K562 (cell line): ENCODE results near the gene OR2W3. TPM values are rescaled to one million over a fixed set of nuclear protein-coding genes. Genes with fewer than 3 reads are reported as not detected.
"Not testable (repeated sequence)": the region's sequence is repeated elsewhere in the genome, so short reads cannot be mapped to it uniquely, and the experiment has no call there.

Source experiments
- CBFA2T2 ChIP-seq: fragments of 450-650 bp; conservative IDR thresholded peaks from 2 replicates; pipeline ENCODE4 v1.6.1; 2017; ENCODE audit warnings: mild to moderate bottlenecking
- CC2D1A ChIP-seq: fragments of 450-650 bp; IDR thresholded peaks from 2 replicates; pipeline ENCODE4 v1.6.1; 2017; ENCODE audit warnings: mild to moderate bottlenecking
- CCNT2 ChIP-seq: IDR thresholded peaks from 2 replicates; pipeline ENCODE4 v1.6.1; 2011; ENCODE audit warnings: borderline replicate concordance, low read depth, mild to moderate bottlenecking, moderate library complexity, mixed read lengths, low read length; ENCODE audit not compliant: insufficient read length; ENCODE audit errors: extremely low read depth
- CREB3L1 ChIP-seq: fragments of 450-650 bp; IDR thresholded peaks from 2 replicates; pipeline ENCODE4 v1.6.1; 2014; ENCODE audit warnings: low read depth, mild to moderate bottlenecking, moderate library complexity, borderline replicate concordance
- GMEB1 ChIP-seq: fragments of 250-450 bp; sonication (Bioruptor Pico); IDR thresholded peaks from 2 replicates; pipeline ENCODE4 v1.4.0; 2020; ENCODE audit warnings: mild to moderate bottlenecking
- LCOR ChIP-seq: sonication (generic); formaldehyde crosslinking; IDR thresholded peaks from 2 replicates; pipeline ENCODE4 v1.8.0; 2022; ENCODE audit warnings: mild to moderate bottlenecking, missing genetic modification reagents
- MAZ ChIP-seq, 2 experiments: fragments of 450-650 bp in 1 of 2; sonication (generic) in 1 of 2; formaldehyde crosslinking; IDR thresholded peaks in 1 of 2; conservative IDR thresholded peaks in 1 of 2; 2 replicates each; pipeline versions ENCODE4 v1.4.0 to v1.5.0; 2020; ENCODE audit warnings: mild to moderate bottlenecking in 1 of 2, missing genetic modification reagents in 1 of 2
- MTA3 ChIP-seq: fragments of 450-650 bp; formaldehyde crosslinking; IDR thresholded peaks from 2 replicates; pipeline ENCODE4 v1.6.1; 2017; ENCODE audit warnings: mild to moderate bottlenecking, borderline replicate concordance
- RCOR1 ChIP-seq, 2 experiments: IDR thresholded peaks; 2 replicates each; pipeline ENCODE4 v1.6.1; 2012; ENCODE audit warnings: low read depth in 2 of 2, low read length in 2 of 2, borderline replicate concordance in 1 of 2, improper control_type of control experiment in 1 of 2
- RUNX1 ChIP-seq: sonication (generic); IDR thresholded peaks from 2 replicates; pipeline ENCODE4 v1.6.1; 2016; ENCODE audit warnings: antibody characterized with exemption, low read depth
- SMAD3 ChIP-seq: fragments of 450-650 bp; formaldehyde crosslinking; conservative IDR thresholded peaks from 2 replicates; pipeline ENCODE4 v1.4.0; 2020; ENCODE audit warnings: mild to moderate bottlenecking
- SMC3 ChIP-seq: conservative IDR thresholded peaks from 2 replicates; pipeline ENCODE4 v1.6.1; 2011; ENCODE audit warnings: low read depth, low read length, improper control_type of control experiment; ENCODE audit not compliant: insufficient read depth
- SOX6 ChIP-seq: fragments of 450-650 bp; IDR thresholded peaks from 2 replicates; pipeline ENCODE4 v1.6.1; 2014; ENCODE audit warnings: mild to moderate bottlenecking
- SRSF1 ChIP-seq: fragments of 200-400 bp; formaldehyde crosslinking; IDR thresholded peaks from 2 replicates; pipeline ENCODE4 v1.6.1; 2017; ENCODE audit warnings: mild to moderate bottlenecking, low read depth, low read length, moderate library complexity
- TOE1 ChIP-seq, 2 experiments: fragments of 450-650 bp in 1 of 2; sonication (generic) in 1 of 2; formaldehyde crosslinking in 1 of 2; IDR thresholded peaks; 2 replicates each; pipeline versions ENCODE4 v1.7.1 to v1.8.0; 2016 to 2022; ENCODE audit warnings: borderline replicate concordance in 2 of 2, mild to moderate bottlenecking in 2 of 2, antibody characterized with exemption in 1 of 2, inconsistent platforms in 1 of 2, low read depth in 1 of 2, missing genetic modification reagents in 1 of 2, moderate library complexity in 1 of 2
- TRIM24 ChIP-seq, 2 experiments: fragments of 450-650 bp; IDR thresholded peaks; 2 replicates each; pipeline ENCODE4 v1.6.1; 2016
- TRIM28 ChIP-seq: fragments of 450-650 bp; IDR thresholded peaks from 2 replicates; pipeline ENCODE4 v1.6.1; 2017
- polyA plus RNA-seq, 8 experiments: library from polyadenylated mRNA; depleted of rRNA in 4 of 8; stranded (reverse) in 5 of 8; unstranded in 3 of 8; fragments of >200 nt; fragmentation: Nextera tagmentation in 2 of 8; fragmentation: Illumina TruSeq in 1 of 8; extraction: Ambion mirVana in 2 of 8; extraction: Trizol in 1 of 8; gene quantifications; 2 replicates each; pipeline versions ENCODE4 v1.2.1 to v1.2.3, GENCODE V29; 2011 to 2014; ENCODE audit warnings: inconsistent platforms in 1 of 8, missing spikeins in 1 of 8
- total RNA-seq, 7 experiments: library from RNA; depleted of rRNA in 6 of 7; stranded (reverse); fragments of >200 nt in 6 of 7; fragmentation: Illumina TruSeq in 2 of 7; extraction: Trizol in 2 of 7; gene quantifications; 2 replicates each; pipeline versions ENCODE4 v1.2.1 to v1.2.3, GENCODE V29; 2011 to 2021; ENCODE audit warnings: low replicate concordance in 1 of 7
- TF ChIP-seq, protein P1 (sequence below), 3 experiments: IDR thresholded peaks in 2 of 3; conservative IDR thresholded peaks in 1 of 3; 2 replicates each; pipeline ENCODE4 v1.5.1; 2011 to 2012; ENCODE audit warnings: low read length in 3 of 3, mild to moderate bottlenecking in 3 of 3, control low read depth in 2 of 3, improper control_type of control experiment in 1 of 3, inconsistent platforms in 1 of 3, low read depth in 1 of 3, mixed read lengths in 1 of 3, moderate library complexity in 1 of 3; ENCODE audit not compliant: insufficient read depth in 2 of 3
- TF ChIP-seq, protein P2 (sequence below), 2 experiments: fragments of 450-650 bp in 1 of 2; sonication (generic) in 1 of 2; formaldehyde crosslinking in 1 of 2; IDR thresholded peaks in 1 of 2; conservative IDR thresholded peaks in 1 of 2; 2 replicates each; pipeline versions ENCODE4 v1.6.1 to v1.8.1; 2016 to 2023; ENCODE audit warnings: mild to moderate bottlenecking in 2 of 2, moderate library complexity in 2 of 2, inconsistent platforms in 1 of 2, missing genetic modification reagents in 1 of 2

OR2W3 gene
- total and polyA plus RNA-seq, 9 of the 15 experiments (the other 6 are each of a cell fraction or from before 2014, with no cell fraction given) = 0.67 to 7.6 (median 3.7) TPM

DNA sequence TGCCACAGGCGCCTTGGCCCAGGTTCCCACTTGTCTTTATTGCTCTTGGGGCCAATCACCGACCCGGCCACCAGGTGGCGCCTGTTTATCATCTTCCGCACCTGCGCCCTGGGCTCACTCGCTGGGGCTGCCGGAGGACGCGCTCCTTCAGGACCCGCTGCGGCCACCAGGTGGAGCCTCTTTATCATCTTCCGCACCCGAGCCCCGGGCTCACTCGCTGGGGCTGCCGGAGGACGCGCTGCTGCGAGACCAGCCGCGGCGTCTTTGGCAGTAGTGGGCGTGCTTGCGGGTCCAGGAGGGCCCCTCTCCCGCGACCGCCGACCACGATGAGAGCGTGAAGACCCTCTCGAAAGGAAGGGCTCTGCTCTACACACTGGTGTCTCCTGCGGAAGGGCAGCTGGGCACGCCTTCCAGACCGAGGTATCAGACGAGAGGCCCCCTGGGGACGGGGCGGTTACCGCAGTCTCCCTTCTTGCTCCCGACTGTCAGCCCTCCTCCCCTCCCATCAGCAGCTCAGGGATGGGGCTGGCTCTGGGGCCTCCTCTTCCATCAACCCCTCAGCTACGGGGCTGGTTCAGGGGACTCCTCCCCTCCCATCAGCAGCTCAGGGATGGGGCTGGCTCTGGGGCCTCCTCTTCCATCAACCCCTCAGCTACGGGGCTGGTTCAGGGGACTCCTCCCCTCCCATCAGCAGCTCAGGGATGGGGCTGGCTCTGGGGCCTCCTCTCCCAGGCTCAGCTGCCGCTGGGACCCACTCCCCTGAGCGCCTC lies 41.8 kb downstream of the OR2W3 start (continued):
- TF ChIP-seq GMEB1 (CRISPR knock-in tag) = 0 out of 2 replicates have a peak, but pooled peaks have one; percentile 22
- peak; percentile 91; the same call in 1 of the 2 replicates for TF ChIP-seq MTA3
- TF ChIP-seq TOE1 (IDR thresholded peaks at IDR 0.05; ENCODE audit: borderline replicate concordance) = peak; percentile 51; the same call in 1 of the 2 replicates
- not testable (repeated sequence) for TF ChIP-seq TOE1 (CRISPR knock-in tag; IDR thresholded peaks at IDR 0.05; ENCODE audit: borderline replicate concordance, low read depth)
- 0 out of 2 replicates have a peak, but pooled peaks have one; percentile 59 for TF ChIP-seq SRSF1
- TF ChIP-seq CBFA2T2 = peak; percentile 18; the same call in 1 of the 2 replicates
- peak; percentile 87 to 88 for TF ChIP-seq MAZ (CRISPR knock-in tag; conservative IDR thresholded peaks at IDR 0.05 in 1 of 2, IDR thresholded peaks at IDR 0.05 in 1 of 2)
- TF ChIP-seq SMC3 = peak; percentile 88
- TF ChIP-seq CREB3L1 = peak; percentile 27; the same call in 1 of the 2 replicates
- TF ChIP-seq SOX6 = 0 out of 2 replicates have a peak, but pooled peaks have one; percentile 44
- TF ChIP-seq, protein P1, sequence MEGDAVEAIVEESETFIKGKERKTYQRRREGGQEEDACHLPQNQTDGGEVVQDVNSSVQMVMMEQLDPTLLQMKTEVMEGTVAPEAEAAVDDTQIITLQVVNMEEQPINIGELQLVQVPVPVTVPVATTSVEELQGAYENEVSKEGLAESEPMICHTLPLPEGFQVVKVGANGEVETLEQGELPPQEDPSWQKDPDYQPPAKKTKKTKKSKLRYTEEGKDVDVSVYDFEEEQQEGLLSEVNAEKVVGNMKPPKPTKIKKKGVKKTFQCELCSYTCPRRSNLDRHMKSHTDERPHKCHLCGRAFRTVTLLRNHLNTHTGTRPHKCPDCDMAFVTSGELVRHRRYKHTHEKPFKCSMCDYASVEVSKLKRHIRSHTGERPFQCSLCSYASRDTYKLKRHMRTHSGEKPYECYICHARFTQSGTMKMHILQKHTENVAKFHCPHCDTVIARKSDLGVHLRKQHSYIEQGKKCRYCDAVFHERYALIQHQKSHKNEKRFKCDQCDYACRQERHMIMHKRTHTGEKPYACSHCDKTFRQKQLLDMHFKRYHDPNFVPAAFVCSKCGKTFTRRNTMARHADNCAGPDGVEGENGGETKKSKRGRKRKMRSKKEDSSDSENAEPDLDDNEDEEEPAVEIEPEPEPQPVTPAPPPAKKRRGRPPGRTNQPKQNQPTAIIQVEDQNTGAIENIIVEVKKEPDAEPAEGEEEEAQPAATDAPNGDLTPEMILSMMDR (IDR thresholded peaks at IDR 0.05 in 2 of 3, conservative IDR thresholded peaks at IDR 0.05 in 1 of 3; ENCODE audit: insufficient read depth in 2 of 3, low read depth in 1 of 3, low read length in 3 of 3) = peak; percentile 99
- peak; percentile 72; the same call in 1 of the 2 replicates for TF ChIP-seq CC2D1A
- 0 out of 2 replicates have a peak, but pooled peaks have one; percentile 13 for TF ChIP-seq SMAD3 (CRISPR knock-in tag)
- peak; percentile 9 for TF ChIP-seq CCNT2
- TF ChIP-seq TRIM24 (IDR thresholded peaks at IDR 0.05) = peak in 1 of 2 experiments; percentile 14; a peak in 1 of 4 replicates
- TF ChIP-seq LCOR (CRISPR knock-in tag) = peak; percentile 84
- peak; percentile 55; the same call in 1 of the 2 replicates for TF ChIP-seq TRIM28
- peak; percentile 59; the same call in 1 of the 2 replicates for TF ChIP-seq RUNX1
- TF ChIP-seq, protein P2, sequence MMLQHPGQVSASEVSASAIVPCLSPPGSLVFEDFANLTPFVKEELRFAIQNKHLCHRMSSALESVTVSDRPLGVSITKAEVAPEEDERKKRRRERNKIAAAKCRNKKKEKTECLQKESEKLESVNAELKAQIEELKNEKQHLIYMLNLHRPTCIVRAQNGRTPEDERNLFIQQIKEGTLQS (IDR thresholded peaks at IDR 0.05) = not testable (repeated sequence)
- TF ChIP-seq, protein P2 (CRISPR knock-in tag; conservative IDR thresholded peaks at IDR 0.05) = 0 out of 2 replicates have a peak, but pooled peaks have one; percentile 71
- peak in 1 of 2 experiments; percentile 57; a peak in 1 of 4 replicates for TF ChIP-seq RCOR1 (IDR thresholded peaks at IDR 0.05; ENCODE audit: borderline replicate concordance in 1 of 2, low read depth in 2 of 2, low read length in 2 of 2)
